NCI-H526 treated with DMSO at 0.1 percent for 48 hours (cell line): Measurements from ENCODE around the gene CIAO2B.
"Not testable (repeated sequence)": the region's sequence is repeated elsewhere in the genome, so short reads cannot be mapped to it uniquely, and the experiment has no call there.

Experiments used
- DNase-seq: peaks from one replicate; lab custom pipeline; 2025; lab: John Stamatoyannopoulos, UW

The CIAO2B gene

DNA sequence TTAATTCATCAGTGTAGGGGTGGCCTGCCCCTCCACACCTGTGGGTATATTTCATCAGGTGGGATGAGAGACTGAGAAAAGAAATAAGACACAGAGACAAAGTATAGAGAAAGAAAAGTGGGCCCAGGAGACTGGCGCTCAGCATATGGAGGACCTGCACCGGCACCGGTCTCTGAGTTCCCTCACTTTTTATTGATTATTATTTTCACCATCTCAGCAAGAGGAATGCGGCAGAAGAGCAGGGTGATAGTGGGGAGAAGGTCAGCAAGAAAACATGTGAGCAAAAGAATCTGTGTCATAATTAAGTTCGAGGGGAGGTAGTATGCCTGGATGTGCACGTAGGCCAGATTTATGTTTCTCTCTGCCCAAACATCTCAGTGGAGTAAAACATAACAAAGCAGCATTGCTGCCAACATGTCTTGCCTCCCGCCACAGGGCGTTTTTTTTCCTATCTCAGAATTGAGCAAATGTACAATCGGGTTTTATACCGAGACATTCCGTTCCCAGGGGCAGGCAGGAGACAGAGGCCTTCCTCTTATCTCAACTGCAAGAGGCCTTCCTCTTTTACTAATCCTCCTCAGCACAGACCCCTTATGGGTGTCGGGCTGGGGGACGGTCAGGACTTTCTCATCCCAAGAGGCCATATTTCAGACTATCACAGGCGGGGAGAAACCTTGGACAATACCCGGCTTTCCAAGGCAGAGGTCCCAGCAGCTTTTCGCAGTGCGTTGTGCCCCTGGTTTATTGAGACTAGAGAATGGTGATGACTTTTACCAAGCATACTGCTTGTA lies 21.4 kb upstream of the CIAO2B start:
- DNase-seq: not testable (repeated sequence)

DNA sequence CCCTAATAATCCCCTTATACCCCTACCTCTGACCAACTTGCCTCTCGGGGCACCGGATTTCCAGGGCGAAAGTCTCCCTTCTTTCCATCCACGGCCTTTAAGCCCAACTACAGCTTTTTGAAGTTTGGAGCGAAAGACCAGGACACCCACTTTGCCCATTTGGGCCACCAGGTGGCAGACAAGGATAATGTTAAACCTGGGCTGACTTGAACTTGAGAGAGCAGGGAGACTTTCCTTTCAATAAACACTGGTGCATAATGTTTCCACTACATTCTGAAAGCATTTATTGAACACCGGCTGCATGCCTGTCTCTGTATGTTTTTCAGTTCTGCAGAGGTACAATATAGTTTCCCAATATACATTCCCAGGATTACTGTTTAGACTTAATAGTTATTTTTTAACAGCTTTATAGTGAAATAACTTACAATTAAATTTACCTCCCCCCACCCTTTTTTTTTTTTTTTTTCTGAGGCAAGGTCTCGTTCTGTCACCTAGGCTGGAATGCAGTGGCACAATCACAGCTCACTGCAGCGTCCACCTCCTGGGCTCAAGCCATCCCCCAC lies 20.0 kb upstream of the CIAO2B start:
- peak; percentile 43 for DNase-seq

DNA sequence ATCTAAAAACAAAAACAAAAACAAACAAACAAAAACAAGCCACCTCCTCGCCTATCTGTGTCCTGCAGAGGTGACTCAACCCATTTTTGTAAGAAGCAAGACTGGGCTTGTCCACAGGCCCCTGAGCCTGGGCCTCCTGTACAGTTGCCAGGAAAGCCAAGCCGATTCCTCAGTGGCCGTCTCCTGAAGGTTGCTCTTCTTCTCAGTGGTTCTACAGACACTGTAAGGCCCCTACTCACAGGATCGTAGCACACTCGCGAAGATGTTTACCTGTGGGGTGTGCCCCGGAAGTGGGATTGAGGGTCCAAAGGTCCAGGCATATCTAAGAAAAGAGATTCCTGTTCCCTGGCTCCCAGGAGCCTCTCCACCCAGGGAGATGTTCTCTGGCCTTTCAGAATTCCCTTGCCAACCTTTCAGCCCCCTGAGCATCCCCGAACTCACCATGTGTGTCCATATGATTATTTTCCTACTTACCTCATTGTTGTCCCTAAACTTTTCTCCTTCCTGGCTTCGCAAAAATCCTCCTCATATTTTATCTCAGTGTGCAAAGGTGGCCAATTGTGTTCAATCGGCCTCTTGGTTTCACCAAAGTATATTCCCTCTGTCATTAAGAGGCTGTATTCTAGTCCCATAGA lies 19.4 kb upstream of the CIAO2B start:
- no peak for DNase-seq

DNA sequence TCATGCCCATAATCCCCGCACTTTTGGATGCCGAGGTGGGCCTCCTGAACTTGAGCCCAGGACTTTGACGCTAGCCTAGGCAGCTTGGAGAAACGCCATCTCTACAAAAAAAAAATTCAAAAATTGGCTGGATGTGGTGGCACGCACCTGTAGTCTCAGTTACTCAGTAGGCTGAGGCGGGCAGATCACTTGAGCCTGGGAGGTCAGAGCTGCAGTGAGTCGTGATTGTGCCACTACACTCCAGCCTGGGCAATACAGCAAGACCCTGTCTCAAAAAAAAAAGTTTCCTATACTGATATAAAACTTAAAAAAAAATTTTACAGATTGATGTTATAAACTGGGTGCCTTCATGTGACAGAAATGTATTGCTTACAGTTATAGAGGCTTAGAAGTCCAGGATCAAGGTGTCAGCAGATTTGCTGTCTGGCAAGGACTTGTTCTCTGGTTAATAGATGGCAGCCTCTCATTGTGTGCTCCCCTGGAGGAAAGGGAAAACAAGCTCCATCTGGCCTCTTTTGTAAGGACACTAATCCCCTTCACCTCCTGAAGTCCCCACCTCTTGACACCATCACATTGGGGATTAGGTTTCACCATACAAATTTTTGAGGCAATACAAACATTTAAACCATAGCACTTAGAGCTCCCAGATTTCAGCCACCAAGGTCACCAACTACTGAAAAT lies 18.4 kb upstream of the CIAO2B start:
- no peak for DNase-seq

DNA sequence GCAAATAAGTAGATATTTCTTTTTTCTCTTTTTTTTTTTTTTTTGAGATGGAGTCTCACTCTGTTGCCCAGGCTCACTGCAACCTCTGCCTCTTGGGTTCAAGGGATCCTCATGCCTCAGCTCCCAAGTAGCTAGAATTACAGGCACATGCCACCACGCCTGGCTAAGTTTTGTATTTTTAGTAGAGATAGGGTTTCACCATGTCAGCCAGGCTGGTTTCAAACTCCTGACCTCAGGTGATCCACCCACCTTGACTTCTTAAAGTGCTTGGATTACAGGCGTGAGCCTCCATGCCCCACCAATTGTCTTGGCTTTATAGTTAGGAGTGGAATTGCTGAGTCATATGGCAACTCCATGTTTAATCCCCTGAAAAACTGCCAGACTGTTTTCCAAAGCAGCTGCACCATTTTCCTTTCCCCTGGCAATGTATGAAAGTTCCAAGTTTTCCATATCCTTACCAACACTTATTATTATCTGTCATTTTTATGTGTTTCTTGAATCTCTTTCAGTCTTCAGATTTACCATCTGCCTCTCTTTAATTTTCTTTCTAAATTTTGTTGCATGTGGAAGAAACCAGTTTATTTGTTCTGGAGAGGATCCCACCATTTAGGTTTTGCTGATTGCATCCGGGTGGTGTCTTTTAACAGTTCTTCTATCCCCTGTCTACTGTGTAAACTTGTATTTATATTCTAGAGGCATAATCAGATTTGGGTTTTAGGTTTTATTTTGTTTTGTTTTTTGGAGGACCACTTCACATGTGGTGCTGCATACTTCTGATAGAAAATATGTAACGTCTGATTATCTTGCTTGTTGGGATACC lies 17.0 kb upstream of the CIAO2B start:
- DNase-seq: no peak

DNA sequence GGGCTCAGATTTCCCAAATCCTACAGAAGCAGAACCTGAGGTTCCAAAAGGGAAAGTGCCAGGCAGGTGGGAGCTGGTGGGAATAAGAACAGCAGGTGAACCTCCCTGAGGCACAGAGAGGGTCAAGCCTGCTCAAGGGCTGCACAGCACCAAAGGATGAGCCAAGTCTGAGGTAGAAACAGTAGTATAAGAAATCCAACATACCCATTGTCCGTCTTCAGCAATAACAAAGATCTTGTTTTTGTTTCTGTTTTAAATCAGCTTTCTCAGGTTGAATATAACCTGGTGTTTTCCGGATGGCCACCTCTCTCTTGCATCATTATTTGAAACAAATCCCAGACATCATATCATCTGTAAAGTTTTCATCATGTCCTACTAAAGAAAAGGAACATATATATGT lies 16.2 kb upstream of the CIAO2B start:
- DNase-seq: no peak

DNA sequence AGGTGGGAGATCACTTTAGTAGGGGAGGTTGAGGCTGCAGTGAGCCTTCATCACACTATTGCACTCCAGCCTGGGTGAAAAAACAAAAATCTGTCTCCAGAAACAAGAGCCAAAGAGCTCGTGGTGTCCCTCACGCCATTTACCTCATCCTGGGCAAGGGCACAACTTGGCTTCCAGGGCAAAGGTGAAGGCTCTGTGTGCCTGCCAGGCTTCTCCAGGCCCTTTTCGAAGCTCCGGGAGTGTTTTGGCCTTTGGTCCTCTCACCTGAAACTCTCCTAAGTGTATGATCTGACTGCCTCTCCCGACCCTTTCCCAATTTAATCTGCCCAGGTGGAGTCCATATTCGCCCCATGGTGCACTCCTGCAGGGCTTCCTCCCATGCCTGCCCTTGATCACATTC lies 15.3 kb upstream of the CIAO2B start:
- no peak for DNase-seq

DNA sequence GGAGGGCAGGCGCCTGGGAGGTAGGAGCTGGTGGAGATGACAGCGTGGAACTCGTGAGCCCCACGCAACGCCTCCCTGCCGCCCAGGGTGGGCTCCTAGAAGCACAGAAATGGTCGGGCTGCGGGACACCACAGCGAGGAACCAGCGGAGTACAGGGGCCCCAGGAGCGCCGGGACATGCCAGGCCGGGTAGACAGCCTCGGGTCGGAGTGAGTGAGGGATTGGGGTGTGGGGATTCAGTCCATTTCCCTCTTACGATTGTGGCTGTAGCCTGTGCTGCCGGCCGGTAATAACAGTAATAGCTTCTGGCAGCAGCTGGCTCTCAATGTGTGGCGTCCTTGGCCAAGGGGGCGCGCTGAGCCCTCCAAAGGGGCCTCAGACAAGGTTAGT lies 14.6 kb upstream of the CIAO2B start:
- DNase-seq: no peak

DNA sequence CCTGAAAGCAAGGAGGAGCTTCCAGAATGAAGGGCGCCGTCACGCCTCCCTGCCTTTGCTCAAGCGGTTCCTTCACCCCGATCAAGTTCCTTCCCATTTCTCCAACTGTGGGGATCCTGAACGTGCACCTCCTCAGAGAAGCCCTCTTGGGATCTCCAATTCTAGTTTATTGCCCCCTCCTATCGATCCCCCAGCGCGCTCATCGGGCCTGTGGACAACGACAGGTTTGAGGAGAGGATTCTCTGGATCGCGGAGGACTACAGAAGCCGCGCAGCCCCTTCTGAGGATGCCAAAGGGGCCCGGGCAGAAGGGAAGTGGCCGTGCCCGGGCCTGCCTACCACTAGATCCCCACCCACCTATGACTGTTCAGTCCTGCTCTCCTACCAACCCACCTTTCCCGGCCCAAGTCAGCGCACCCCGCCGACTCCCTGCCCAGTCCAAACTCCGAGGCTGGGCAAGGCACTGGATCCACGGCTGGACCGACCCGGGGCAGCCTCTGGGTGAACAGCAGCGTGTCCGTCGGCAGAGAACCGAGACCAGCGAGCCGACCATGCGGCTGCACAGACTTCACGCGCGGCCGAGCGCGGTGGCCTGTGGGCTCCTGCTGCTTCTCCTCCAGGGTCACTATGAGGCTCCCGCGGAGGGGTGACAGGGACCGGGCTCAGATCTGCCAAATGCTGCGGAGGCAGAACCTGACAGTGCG lies 14.1 kb upstream of the CIAO2B start:
- DNase-seq: no peak

DNA sequence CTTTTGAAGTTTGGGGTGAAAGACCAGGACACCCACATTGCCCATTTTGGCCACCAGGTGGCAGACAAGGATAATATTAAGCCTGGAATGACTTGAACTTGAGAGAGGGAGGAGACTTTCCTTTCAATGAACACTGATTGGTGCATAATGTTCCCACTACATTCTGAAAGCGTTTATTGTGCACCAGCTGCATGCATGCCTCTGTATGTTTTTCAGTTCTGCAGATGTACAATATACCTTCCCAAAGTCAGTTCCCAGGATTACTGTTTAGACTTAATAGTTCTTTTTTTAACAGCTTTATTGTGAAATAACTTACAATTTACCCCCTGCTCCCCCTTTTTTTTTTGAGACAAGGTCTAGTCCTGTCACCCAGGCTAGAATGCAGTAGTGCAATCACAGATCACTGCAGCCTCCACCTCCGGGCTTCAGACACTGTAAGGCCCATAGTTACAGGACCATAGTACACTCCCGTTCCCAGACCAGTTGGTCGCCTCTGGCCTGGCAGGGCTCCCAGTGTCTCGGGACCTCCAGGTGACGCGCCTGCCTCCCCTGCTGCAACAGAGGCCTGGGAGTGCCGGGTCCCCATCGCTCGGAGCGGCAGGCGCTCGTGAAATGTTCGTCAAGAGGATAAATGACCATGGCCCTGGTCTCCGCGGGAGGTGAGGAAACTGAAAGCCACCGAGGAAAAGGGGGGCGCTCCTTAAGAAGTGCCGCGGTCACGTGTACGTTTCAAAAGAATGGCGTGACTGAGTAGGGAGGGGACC lies 13.3 kb upstream of the CIAO2B start:
- DNase-seq: peak; percentile 56

DNA sequence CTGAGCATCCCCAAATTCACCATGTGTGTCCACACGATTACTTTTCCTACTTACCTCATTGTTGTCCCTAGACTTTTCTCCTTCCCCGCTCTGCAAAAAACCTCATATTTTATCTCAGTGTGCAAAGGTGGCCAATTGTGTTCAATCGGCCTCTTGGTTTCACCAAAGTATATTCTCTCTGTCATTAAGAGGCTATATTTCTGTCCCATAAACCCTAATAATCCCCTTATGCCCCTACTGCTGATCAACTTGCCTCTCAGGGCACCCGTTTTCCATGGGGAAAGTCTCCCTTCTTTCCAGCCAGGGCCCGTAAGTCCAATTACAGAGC lies 12.7 kb upstream of the CIAO2B start:
- DNase-seq: no peak

DNA sequence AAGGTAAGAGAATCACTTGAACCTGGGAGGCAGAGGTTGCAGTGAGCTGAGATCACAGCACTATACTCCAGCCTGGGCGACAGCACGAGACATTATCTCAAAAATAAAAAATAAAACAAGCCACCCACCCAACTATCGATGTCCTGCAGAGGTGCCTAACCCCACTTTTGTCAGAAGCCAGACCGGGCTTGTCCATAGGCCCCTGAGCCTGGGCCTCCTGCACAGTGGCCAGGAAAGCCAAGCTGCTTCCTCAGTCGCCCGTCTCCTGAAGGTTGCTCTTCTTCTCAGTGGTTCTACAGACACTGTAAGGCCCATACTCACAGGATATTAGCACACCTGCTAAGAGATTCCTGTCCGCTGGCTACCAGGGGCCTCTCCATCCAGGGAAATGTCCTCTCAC lies 12.3 kb upstream of the CIAO2B start:
- DNase-seq: no peak

DNA sequence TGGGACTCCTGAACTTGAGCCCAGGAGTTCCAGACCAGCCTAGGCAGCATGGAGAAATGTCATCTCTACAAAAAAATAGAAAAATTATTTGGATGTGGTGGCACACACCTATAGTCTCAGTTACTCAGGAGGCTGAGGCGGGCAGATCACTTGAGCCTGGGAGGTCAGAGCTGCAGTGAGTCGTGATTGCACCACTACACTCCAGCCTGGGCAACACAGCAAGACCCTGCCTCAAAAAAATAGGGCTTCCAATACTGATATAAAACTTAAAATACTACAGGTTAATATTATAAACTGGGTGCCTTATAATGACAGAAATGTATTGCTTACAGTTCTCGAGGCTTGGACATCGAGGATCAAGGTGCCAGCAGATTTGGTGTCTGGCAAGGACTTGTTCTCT lies 11.7 kb upstream of the CIAO2B start:
- no peak for DNase-seq

DNA sequence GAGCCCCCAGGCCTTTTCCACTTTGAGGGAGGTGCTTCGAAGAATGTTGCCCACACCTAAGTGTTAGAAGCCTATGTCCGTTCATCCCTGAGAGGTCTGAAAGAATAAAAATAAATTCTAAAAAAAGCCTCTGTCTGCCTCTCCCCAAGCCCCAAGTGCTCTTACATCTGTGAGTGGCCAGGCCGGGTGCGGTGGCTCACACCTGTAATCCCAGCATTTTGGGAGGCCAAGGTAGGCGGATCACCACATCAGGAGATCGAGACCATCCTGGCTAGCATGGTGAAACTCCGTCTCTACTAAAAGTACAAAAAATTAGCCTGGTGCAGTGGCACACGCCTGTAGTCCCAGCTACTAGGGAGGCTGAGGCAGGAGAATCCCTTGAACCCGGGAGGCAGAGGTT lies 10.8 kb upstream of the CIAO2B start:
- not testable (repeated sequence) for DNase-seq

DNA sequence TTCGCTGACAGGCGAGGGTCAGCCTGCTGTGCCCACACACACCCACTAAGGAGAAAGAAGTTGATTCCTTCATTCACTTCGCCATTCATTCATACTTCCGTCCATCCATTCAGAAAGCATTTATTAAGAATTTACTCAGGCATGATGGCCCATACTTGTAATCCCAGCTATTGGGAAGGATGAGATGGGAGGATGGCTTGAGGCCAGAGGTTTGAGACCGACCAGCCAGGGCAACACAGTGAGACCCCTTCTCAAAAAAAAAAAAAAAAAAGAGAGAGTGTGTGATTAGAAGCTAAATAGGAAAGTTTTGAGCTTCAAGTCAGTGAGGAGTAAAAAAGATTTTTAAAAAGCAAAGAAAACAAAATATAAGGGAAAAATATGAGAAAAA lies 9.8 kb upstream of the CIAO2B start:
- DNase-seq: no peak

DNA sequence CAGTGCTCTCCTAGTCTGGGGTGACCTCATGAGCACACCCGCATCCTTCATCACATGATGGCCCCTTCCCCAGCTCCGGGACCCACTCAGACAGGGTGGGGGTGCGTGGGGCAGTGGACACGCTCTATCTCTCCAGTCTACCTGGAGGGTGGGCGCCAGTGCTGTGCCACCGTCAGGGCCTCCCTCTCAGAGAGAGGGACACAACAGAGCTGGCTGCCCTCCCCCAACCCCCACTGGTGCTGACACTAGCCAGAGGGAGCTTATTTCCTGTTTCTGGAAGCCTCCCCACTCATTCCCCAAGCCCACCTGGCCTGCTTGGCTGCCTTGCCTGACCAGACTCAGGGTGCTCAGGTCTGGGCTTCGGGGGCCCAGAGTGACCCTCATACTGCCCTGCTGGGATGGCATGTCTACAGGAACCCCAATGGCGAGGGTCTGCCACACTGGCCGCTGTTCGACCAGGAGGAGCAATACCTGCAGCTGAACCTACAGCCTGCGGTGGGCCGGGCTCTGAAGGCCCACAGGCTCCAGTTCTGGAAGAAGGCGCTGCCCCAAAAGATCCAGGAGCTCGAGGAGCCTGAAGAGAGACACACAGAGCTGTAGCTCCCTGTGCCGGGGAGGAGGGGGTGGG lies 9.3 kb upstream of the CIAO2B start:
- no peak for DNase-seq

DNA sequence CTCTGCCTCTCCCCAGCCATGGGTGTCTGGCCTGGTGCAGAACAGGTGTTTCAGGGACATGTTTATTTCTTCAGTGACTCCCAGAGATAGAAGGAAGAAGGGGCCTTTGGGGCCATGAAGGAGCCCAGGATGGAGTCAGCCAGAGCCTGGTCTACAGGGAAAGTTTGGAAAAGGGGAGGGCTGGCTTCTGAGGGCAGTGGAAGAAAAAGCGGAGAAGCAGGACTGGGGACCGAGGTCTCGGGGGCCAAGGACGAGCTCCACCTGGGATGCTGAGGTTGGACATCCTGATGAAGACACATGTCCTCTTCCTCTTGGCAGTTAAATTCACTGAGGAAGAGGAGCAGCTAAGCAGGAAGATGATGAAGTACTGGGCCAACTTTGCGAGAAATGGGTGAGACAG lies 8.8 kb upstream of the CIAO2B start:
- no peak for DNase-seq

DNA sequence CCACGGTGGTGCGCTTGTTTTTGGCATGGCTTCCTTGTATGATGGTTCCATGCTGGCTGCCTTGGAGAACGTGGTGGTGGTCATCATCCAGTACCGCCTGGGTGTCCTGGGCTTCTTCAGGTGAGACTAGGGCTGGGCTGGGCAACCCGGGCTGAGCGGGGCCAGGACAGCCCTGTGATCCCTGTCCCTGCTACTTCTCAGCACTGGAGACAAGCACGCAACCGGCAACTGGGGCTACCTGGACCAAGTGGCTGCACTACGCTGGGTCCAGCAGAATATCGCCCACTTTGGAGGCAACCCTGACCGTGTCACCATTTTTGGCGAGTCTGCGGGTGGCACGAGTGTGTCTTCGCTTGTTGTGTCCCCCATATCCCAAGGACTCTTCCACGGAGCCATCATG lies 6.0 kb upstream of the CIAO2B start:
- no peak for DNase-seq

DNA sequence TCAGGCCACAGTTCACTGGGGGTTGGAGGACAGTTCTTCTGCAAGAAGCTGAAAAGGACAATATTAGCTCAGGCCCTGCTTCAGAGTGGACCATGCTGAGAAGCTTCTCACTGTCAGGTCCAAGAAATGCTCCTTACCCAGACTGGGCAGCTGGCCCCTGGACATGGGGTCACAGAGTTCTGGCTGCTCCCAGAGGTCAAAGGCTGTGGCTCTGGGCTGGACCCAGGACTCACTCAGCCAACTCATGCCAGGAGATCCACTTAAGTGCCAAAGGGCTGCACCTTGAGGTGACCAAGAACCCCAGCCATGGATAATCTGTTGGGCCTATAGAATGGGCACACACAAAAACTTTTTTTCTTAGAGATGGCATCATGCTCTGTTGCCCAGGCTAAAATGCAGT lies 5.2 kb upstream of the CIAO2B start:
- no peak for DNase-seq

DNA sequence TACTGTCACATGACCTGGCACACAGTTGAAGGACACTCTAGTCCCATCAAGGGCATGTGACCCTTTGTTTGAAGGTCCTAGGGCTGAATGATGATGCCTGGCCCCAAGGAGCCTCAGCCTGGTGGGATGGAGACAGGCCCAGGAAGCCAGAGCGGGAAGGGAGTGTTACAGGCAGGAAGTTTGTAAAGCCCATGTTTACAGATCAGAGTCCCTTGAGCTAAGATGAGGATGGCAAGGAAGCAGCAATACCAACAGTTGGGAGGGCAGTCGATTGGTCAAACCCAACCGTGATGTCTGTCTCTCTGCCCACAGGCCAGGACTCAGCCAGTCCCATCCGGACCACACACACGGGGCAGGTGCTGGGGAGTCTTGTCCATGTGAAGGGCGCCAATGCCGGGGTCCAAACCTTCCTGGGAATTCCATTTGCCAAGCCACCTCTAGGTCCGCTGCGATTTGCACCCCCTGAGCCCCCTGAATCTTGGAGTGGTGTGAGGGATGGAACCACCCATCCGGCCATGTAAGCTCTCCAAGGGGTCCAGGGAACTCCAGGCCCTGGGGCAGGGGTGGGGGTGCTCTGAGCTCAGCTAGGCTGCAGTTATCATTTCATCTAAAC lies 3.6 kb upstream of the CIAO2B start:
- DNase-seq: no peak
